HUES64 (cell line): ENCODE measurements around the gene ANXA2R. TPM values are rescaled to one million over a fixed set of nuclear protein-coding genes. Genes with fewer than 3 reads are reported as not detected.
"Not testable (repeated sequence)": the region's sequence is repeated elsewhere in the genome, so short reads cannot be mapped to it uniquely, and the experiment has no call there.

Source experiments
- H3K27ac ChIP-seq: 2 replicates; pipeline ENCODE4 v1.7.0; 2013; ENCODE audit warnings: low read depth, low read length, inconsistent platforms
- H3K27me3 ChIP-seq: 2 replicates; pipeline ENCODE4 v1.6.1; 2013; ENCODE audit warnings: mild to moderate bottlenecking, low read length; ENCODE audit not compliant: insufficient read depth
- H3K36me3 ChIP-seq: 2 replicates; pipeline ENCODE4 v1.6.1; 2013; ENCODE audit warnings: mild to moderate bottlenecking, low read length; ENCODE audit not compliant: insufficient read depth
- H3K4me1 ChIP-seq: 2 replicates; pipeline ENCODE4 v1.6.1; 2013; ENCODE audit warnings: mild to moderate bottlenecking, low read length, moderate library complexity; ENCODE audit not compliant: insufficient read depth
- H3K4me3 ChIP-seq: 2 replicates; pipeline ENCODE4 v1.5.1; 2013; ENCODE audit warnings: mild to moderate bottlenecking, low read length, moderate library complexity
- H3K9ac ChIP-seq: 2 replicates; pipeline ENCODE4 v1.6.1; 2013; ENCODE audit warnings: mild to moderate bottlenecking, low read depth, low read length
- H3K9me3 ChIP-seq: 2 replicates; pipeline ENCODE4 v1.6.1; 2013; ENCODE audit warnings: low read depth, low read length; ENCODE audit not compliant: insufficient read depth
- WGBS: fragments of 150-250, 120-280 bp; methylation state at CpG from one replicate; pipeline ENCODE4 v1.1.7; 2013; ENCODE audit warnings: missing lambda C conversion rate; 5-methylcytosine and 5-hydroxymethylcytosine counted together
- polyA plus RNA-seq, 2 experiments: library from polyadenylated mRNA; stranded (reverse); fragments of 50-300 nt; gene quantifications; one replicate each; pipeline ENCODE4 v1.2.3, GENCODE V29; 2013

The ANXA2R gene, protein sequence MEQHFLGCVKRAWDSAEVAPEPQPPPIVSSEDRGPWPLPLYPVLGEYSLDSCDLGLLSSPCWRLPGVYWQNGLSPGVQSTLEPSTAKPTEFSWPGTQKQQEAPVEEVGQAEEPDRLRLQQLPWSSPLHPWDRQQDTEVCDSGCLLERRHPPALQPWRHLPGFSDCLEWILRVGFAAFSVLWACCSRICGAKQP
- polyA plus RNA-seq (2013, experiment 1 of 2) = 0.15 TPM
- not detected for polyA plus RNA-seq (2013, experiment 2 of 2)

DNA sequence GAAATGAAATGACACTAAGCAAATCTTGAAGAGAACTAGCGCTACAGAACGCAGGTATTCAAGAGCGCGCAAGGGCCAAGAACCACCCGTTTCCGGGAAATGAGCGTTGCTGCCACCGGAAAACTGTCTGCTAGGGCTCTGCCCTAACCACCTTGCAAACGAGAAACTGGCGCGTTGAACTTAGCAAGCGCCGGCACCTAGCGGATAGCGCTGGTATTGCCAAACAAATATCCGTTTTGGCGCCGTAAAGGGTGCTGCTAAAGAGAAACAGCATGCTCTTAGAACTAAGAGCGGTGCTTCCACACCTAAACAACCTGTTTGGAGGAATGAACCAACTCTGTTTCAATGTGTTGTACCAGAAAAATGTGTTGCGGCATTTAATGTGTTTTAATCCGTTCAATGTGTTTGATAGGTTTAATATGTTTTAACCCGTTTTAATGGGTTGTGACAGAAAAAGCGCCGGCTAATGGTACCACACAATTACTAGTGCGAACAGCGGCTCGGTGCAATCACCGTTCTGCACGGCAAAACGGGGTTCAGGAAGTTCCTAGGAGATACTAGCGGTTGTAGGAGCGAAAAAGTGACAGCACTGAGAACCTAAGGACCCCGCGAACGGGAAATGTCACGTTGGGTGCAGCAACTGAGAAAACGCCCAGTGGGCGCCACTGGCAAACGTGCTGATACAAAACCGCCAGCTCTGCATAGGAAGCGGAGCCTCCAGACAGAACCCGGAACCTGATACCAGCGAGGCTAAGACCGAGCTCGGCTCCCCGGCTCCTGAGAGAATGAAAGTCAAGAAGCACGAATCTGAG lies at the start of gene ANXA2R:
ANXA2R (minus strand) TSS at position 33 of the 812 bp plus-strand sequence. CDS start 273 bp downstream, outside the sequence.
- Histone ChIP-seq H3K4me3 (peak within 1 kb of the TSS; percentile 49), H3K9ac (no peak within 1 kb of the TSS), H3K27me3 (peaks cover 94% of the 10 kb centered on the region), H3K9me3 (no peaks in the 10 kb centered on the region), H3K36me3 (no peaks in the 10 kb centered on the region), H3K4me1 (peaks cover 36% of the 10 kb centered on the region), H3K27ac (no peak within 1 kb of the TSS)
- 2% methylated on average over 46 of the region's 47 CpGs for WGBS

DNA sequence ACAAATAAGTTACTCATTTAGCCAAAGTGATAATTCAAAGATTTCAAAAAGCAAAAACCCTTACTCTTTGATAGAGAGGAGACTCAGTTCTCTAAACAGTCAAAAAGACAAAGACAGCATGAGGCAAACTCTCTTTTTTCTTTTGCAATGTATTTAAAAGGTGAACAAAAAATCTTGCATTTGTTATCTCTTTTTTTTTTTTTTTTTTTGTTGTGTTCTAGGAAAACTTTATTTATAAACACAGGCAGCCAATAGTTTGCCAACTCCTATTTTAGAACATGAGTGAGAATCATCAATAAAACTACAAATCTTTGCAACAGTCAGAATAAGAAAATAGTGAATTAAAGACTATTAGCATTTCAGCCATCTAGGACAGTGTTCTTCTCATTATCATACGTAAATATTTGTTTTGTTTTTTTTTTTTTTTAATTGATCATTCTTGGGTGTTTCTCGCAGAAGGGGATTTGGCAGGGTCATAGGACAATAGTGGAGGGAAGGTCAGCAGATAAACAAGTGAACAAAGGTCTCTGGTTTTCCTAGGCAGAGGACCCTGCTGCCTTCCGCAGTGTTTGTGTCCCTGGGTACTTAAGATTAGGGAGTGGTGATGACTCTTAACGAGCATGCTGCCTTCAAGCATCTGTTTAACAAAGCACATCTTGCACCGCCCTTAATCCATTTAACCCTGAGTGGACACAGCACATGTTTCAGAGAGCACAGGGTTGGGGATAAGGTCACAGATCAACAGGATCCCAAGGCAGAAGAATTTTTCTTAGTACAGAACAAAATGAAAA lies 46.2 kb upstream of the ANXA2R start:
- WGBS = no CpG with 5 or more reads among the region's 5 CpGs
- H3K4me1 ChIP-seq, H3K27ac ChIP-seq, H3K9ac ChIP-seq, H3K4me3 ChIP-seq, H3K27me3 ChIP-seq, H3K36me3 ChIP-seq: not testable (repeated sequence)
- H3K9me3 ChIP-seq = peaks cover 22% of the 10 kb centered on the region

DNA sequence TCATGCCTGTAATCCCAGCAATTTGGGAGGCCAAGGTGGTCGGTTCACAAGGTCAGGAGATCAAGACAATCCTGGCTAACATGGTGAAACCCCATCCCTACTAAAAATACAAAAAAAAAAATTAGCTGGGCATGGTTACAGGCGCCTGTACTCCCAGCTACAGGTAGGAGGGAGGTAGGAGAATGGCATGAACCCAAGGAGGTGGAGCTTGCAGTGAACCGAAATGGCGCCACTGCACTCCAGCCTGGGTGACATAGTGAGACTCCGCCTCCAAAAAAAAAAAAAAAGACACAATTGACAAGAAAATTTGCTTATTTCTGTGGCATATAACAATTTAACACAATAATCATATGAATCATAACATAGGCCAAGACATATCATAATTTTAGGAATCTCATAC lies 45.3 kb upstream of the ANXA2R start:
- H3K9ac ChIP-seq = no peak overlapping the region
- H3K4me1 ChIP-seq = no peaks in the 10 kb centered on the region
- H3K9me3 ChIP-seq = peaks cover 22% of the 10 kb centered on the region

DNA sequence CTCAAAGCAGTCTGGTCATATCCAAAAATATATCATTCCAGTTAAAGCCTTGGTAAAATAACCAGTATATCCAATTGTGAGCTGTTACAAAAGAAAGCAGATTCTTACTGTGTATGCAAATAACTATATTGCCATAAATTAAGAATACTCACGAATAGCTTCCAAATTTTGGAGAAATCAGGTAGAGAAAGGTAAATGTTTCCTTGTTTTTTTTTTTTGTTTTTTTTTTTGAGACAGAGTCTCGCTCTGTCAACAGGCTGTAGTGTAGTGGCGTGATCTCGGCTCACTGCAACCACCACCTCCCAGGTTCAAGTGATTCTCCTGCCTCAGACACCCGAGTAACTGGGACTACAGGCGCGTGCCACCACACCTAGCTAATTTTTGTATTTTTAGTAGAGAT lies 44.3 kb upstream of the ANXA2R start:
- H3K27ac ChIP-seq = not testable (repeated sequence)

More for the DNA sequence above, 45.3 kb upstream of the ANXA2R start:
- H3K27me3 ChIP-seq = no peaks in the 10 kb centered on the region
- no peak overlapping the region for H3K4me3 ChIP-seq
- H3K27ac ChIP-seq = no peak overlapping the region
- WGBS = 96% methylated on average over 4 of the region's 5 CpGs
- 0 out of 2 replicates have a peak, but pooled peaks cover 2% of the 10 kb centered on the region for H3K36me3 ChIP-seq

DNA sequence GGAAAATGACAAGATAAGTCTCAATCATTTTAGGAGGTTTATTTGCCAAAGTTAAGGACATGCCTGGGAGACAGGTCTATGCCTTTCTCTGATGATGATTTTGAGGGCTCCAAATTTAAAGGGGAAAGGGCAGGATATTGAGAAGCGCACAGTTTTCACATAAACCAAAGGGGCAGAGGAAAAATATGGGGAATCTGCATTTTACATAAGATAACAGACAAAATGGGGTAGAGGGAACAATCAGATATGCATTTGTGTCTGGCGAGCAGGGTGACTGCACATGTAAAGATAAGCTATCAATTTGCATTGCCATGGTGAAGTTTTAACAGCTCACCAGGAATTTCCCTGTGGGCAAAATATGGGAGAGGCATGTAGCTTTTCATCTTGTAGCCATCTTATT lies 41.2 kb upstream of the ANXA2R start:
- 85% methylated on average over 2 of the region's 2 CpGs for WGBS
- H3K9me3 ChIP-seq = peaks cover 22% of the 10 kb centered on the region
- H3K36me3 ChIP-seq, H3K4me1 ChIP-seq, H3K9ac ChIP-seq, H3K27me3 ChIP-seq, H3K4me3 ChIP-seq, H3K27ac ChIP-seq: not testable (repeated sequence)

More for the DNA sequence above, 44.3 kb upstream of the ANXA2R start:
- H3K9ac ChIP-seq, H3K4me1 ChIP-seq, H3K27me3 ChIP-seq, H3K4me3 ChIP-seq, H3K36me3 ChIP-seq: not testable (repeated sequence)
- H3K9me3 ChIP-seq = peaks cover 22% of the 10 kb centered on the region
- 86% methylated on average over 7 of the region's 7 CpGs for WGBS

DNA sequence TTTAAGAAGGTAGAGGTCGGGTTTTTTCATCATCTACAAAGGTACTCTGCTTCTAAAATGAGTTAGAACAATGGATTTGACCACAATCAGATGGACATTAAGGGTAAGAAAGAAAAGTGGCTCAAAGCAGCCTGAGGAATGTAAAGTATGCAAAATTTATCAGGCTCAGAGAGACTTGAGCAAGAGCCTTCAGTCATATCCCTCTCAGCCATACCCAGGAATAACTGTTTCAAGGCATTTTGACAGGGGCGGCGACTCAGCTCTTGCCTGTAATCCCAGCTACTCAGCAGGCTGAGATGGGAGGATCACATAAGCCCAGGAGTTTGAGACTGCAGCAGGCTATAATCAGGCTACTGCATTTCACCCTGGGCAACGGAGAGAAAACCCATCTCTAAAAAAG lies 38.8 kb upstream of the ANXA2R start:
- Histone ChIP-seq H3K27me3 (no peaks in the 10 kb centered on the region), H3K27ac (no peak overlapping the region), H3K36me3 (0 out of 2 replicates have a peak, but pooled peaks cover 4% of the 10 kb centered on the region), H3K9me3 (peaks cover under 1% of the 10 kb centered on the region; the same call in 1 of the 2 replicates), H3K4me1 (no peaks in the 10 kb centered on the region), H3K4me3 (no peak overlapping the region), H3K9ac (no peak overlapping the region)
- 77% methylated on average over 3 of the region's 4 CpGs for WGBS

DNA sequence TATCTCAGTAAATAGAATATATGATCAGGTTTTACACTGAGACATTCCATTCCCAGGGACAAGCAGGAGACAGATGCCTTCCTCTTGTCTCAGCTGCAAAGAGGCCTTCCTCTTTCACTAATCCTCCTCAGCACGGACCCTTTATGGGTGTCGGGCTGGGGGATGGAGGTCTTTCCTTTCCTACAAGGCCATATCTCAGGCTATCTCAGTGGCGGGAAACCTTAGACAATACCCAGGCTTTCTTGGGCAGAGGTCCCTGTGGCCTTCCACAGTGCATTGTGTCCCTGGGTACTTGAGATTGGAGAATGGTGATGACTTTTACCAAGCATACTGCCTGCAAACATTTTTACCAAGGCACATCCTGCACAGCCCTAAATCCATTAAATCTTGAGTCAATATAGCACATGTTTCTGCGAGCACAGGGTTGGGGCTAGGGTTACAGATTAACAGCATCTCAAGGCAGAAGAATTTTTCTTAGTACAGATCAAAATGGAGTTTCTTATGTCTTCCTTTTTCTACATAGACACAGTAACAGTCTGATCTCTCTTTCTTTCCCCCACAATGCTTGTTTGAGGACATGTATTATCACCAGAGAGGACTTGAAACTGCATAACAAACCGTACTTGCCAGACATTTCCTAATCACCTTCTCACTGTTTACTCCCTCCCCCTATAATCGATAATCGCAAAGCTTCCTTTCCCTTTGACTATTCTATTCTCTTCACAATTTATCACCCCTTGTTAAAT lies 37.5 kb upstream of the ANXA2R start:
- not testable (repeated sequence) for H3K9me3 ChIP-seq, H3K9ac ChIP-seq, H3K4me3 ChIP-seq, H3K27me3 ChIP-seq, H3K36me3 ChIP-seq, H3K4me1 ChIP-seq, H3K27ac ChIP-seq
- 78% methylated on average over 6 of the region's 7 CpGs for WGBS

DNA sequence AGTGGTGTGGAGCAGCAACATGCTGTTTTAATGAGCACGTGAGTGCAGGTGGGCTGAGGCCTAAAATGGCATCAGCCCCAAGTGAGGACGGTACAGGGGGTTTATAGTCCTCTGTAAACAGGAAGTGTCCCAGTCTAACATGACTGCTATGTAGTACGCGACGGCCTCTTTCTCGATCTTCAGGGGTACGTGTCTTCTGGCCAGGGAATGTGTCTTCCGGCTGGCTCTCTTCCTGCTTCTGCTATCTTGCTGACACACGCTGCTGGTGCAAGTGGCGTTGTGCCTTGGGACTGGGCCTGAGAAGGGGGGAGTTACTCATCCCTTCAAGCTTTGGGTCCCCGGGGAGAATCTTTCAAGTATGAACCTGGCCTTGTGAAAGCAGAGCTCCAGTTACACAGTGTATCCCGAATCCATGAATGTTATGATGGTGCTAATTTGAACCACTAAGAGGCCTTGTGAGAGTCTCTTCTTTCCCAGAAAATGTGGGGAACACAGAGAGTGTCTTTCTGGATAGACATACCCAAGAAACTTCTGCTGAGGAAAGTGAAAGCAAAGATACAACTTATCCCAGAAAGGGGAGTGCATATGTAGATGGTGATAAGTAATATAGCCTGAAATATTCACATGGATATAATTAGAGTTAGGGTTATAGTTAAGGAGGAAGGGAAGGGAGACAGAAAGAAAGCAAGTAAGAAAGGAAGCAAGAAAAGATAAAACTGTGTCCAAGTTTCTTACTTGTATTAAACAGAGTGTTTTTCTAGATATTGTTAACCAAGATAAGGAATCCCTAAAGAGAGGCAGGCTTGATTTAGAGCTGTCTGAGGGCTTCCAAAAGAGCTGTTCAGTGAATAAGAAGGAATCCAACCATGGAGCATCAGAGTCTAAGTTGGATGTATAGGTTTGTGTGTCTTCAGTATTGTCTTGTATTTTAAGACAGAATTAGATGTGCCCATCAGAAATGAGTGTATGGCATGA lies 35.5 kb upstream of the ANXA2R start:
- peaks cover 13% of the 10 kb centered on the region for H3K36me3 ChIP-seq
- no peak overlapping the region for H3K27ac ChIP-seq
- H3K9me3 ChIP-seq = no peaks in the 10 kb centered on the region
- H3K27me3 ChIP-seq = no peaks in the 10 kb centered on the region
- H3K4me1 ChIP-seq = no peaks in the 10 kb centered on the region
- no peak overlapping the region for H3K9ac ChIP-seq
- no peak overlapping the region for H3K4me3 ChIP-seq
- WGBS = 94% methylated on average over 12 of the region's 12 CpGs

DNA sequence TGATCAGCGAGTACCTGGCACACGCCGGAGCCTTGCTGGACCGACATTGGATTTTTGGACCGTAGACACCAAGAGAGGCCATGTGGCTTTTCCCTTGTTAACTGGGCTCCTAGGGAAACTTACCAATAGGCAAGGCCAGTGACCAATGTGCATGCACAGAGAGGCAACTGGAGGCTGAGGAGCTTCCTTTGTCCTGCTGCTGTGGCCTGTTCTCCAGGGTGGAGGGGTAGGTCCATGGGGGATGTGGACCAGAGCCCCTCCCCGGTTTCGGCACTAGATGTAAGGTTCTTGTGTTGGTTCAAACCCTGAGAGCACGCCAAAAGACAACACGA lies 34.8 kb upstream of the ANXA2R start:
- Histone ChIP-seq H3K27ac (no peak overlapping the region), H3K4me3 (no peak overlapping the region), H3K9me3 (no peaks in the 10 kb centered on the region), H3K27me3 (no peaks in the 10 kb centered on the region), H3K9ac (no peak overlapping the region), H3K36me3 (peaks cover 13% of the 10 kb centered on the region), H3K4me1 (no peaks in the 10 kb centered on the region)
- 97% methylated on average over 9 of the region's 9 CpGs for WGBS
